Measurements from ENCODE around the gene TRANK1.

TRANK1 gene

GRCh38 chr3:36813305-36813704, 131.5 kb downstream of the TRANK1 start:
- Mint-ChIP-seq H3K27me3 (peaks cover 14% of the 10 kb centered on the region), H3K9me3 (no peaks in the 10 kb centered on the region), H3K27ac (ENCODE audit: low read depth) (no peak overlapping the region), H3K4me1 (no peaks in the 10 kb centered on the region), H3K4me3 (no peak overlapping the region), H3K36me3 (ENCODE audit: insufficient read depth) (peaks cover 2% of the 10 kb centered on the region)
- no peak for ATAC-seq (replicated peaks; ENCODE audit: extremely low read depth, poor library complexity, severe bottlenecking)
- DNase-seq (ENCODE audit: low spot score in 2 of 2) = no peak

GRCh38 chr3:36812240-36812639, 132.6 kb downstream of the TRANK1 start:
- Mint-ChIP-seq H3K27ac (ENCODE audit: low read depth) (no peak overlapping the region), H3K9me3 (no peaks in the 10 kb centered on the region), H3K36me3 (ENCODE audit: insufficient read depth) (no peaks in the 10 kb centered on the region), H3K27me3 (peaks cover 25% of the 10 kb centered on the region), H3K4me3 (no peak overlapping the region), H3K4me1 (no peaks in the 10 kb centered on the region)
- ATAC-seq (replicated peaks; ENCODE audit: extremely low read depth, poor library complexity, severe bottlenecking) (no peak), DNase-seq (ENCODE audit: low spot score in 2 of 2) (no peak)

GRCh38 chr3:36811768-36812167, 133.1 kb downstream of the TRANK1 start:
- Mint-ChIP-seq H3K4me3 (no peak overlapping the region), H3K4me1 (no peaks in the 10 kb centered on the region), H3K27me3 (peaks cover 30% of the 10 kb centered on the region), H3K9me3 (no peaks in the 10 kb centered on the region), H3K27ac (ENCODE audit: low read depth) (no peak overlapping the region), H3K36me3 (ENCODE audit: insufficient read depth) (no peaks in the 10 kb centered on the region)
- DNase-seq (ENCODE audit: low spot score in 2 of 2) (no peak), ATAC-seq (replicated peaks; ENCODE audit: extremely low read depth, poor library complexity, severe bottlenecking) (no peak)

- ATAC-seq (replicated peaks; ENCODE audit: extremely low read depth, poor library complexity, severe bottlenecking) (no peak), DNase-seq (ENCODE audit: low spot score in 2 of 2) (no peak)
- Mint-ChIP-seq H3K36me3 (ENCODE audit: insufficient read depth) (peaks cover 2% of the 10 kb centered on the region), H3K27me3 (peaks cover 72% of the 10 kb centered on the region), H3K9me3 (no peaks in the 10 kb centered on the region), H3K4me3 (no peak overlapping the region), H3K4me1 (no peaks in the 10 kb centered on the region), H3K27ac (ENCODE audit: low read depth) (no peak overlapping the region)
Measured at GRCh38 chr3:36804295-36805055, 140.4 kb downstream of the TRANK1 start.

GRCh38 chr3:36803091-36803791, 141.6 kb downstream of the TRANK1 start:
- H3K9me3 Mint-ChIP-seq = no peaks in the 10 kb centered on the region
- H3K36me3 Mint-ChIP-seq (ENCODE audit: insufficient read depth) = peaks cover 2% of the 10 kb centered on the region
- no peak for ATAC-seq (replicated peaks; ENCODE audit: extremely low read depth, poor library complexity, severe bottlenecking)
- no peaks in the 10 kb centered on the region for H3K4me1 Mint-ChIP-seq
- no peak for DNase-seq (ENCODE audit: low spot score in 2 of 2)
- H3K4me3 Mint-ChIP-seq = no peak overlapping the region
- H3K27me3 Mint-ChIP-seq = peaks cover 68% of the 10 kb centered on the region
- H3K27ac Mint-ChIP-seq (ENCODE audit: low read depth) = no peak overlapping the region

- Mint-ChIP-seq H3K4me1 (no peaks in the 10 kb centered on the region), H3K9me3 (no peaks in the 10 kb centered on the region), H3K36me3 (ENCODE audit: insufficient read depth) (peaks cover 2% of the 10 kb centered on the region), H3K27ac (ENCODE audit: low read depth) (no peak overlapping the region), H3K4me3 (no peak overlapping the region), H3K27me3 (peaks cover 42% of the 10 kb centered on the region)
- DNase-seq (ENCODE audit: low spot score in 2 of 2) (no peak), ATAC-seq (replicated peaks; ENCODE audit: extremely low read depth, poor library complexity, severe bottlenecking) (no peak)
Measured at GRCh38 chr3:36800533-36801116, 144.2 kb downstream of the TRANK1 start.

GRCh38 chr3:36796881-36797280, 148.0 kb downstream of the TRANK1 start:
- Mint-ChIP-seq H3K4me1 (no peaks in the 10 kb centered on the region), H3K27me3 (peaks cover 23% of the 10 kb centered on the region), H3K27ac (ENCODE audit: low read depth) (no peak overlapping the region), H3K4me3 (no peak overlapping the region), H3K9me3 (no peaks in the 10 kb centered on the region), H3K36me3 (ENCODE audit: insufficient read depth) (no peaks in the 10 kb centered on the region)
- ATAC-seq (replicated peaks; ENCODE audit: extremely low read depth, poor library complexity, severe bottlenecking) (no peak), DNase-seq (ENCODE audit: low spot score in 2 of 2) (no peak)

GRCh38 chr3:36796161-36796560, 148.7 kb downstream of the TRANK1 start:
- Mint-ChIP-seq H3K4me1 (no peaks in the 10 kb centered on the region), H3K4me3 (no peak overlapping the region), H3K9me3 (no peaks in the 10 kb centered on the region), H3K27ac (ENCODE audit: low read depth) (no peak overlapping the region), H3K36me3 (ENCODE audit: insufficient read depth) (no peaks in the 10 kb centered on the region), H3K27me3 (peaks cover 18% of the 10 kb centered on the region)
- no peak for ATAC-seq (replicated peaks; ENCODE audit: extremely low read depth, poor library complexity, severe bottlenecking)
- no peak for DNase-seq (ENCODE audit: low spot score in 2 of 2)

- H3K36me3 Mint-ChIP-seq (ENCODE audit: insufficient read depth) = no peaks in the 10 kb centered on the region
- DNase-seq (ENCODE audit: low spot score in 2 of 2) (no peak), ATAC-seq (replicated peaks; ENCODE audit: extremely low read depth, poor library complexity, severe bottlenecking) (no peak)
- no peaks in the 10 kb centered on the region for H3K4me1 Mint-ChIP-seq
- H3K4me3 Mint-ChIP-seq = no peak overlapping the region
- peaks cover 18% of the 10 kb centered on the region for H3K27me3 Mint-ChIP-seq
- H3K27ac Mint-ChIP-seq (ENCODE audit: low read depth) = no peak overlapping the region
- H3K9me3 Mint-ChIP-seq = no peaks in the 10 kb centered on the region
Measured at GRCh38 chr3:36795622-36796021, 149.2 kb downstream of the TRANK1 start.

- ATAC-seq (replicated peaks; ENCODE audit: extremely low read depth, poor library complexity, severe bottlenecking) = no peak
- DNase-seq (ENCODE audit: low spot score in 2 of 2) = no peak
- Mint-ChIP-seq H3K27ac (ENCODE audit: low read depth) (no peak overlapping the region), H3K36me3 (ENCODE audit: insufficient read depth) (no peaks in the 10 kb centered on the region), H3K9me3 (no peaks in the 10 kb centered on the region), H3K4me3 (no peak overlapping the region), H3K4me1 (peaks cover 5% of the 10 kb centered on the region), H3K27me3 (peaks cover 12% of the 10 kb centered on the region)
Measured at GRCh38 chr3:36792342-36792741, 152.5 kb downstream of the TRANK1 start.

- Mint-ChIP-seq H3K9me3 (no peaks in the 10 kb centered on the region), H3K4me1 (peaks cover 5% of the 10 kb centered on the region), H3K27ac (ENCODE audit: low read depth) (no peak overlapping the region), H3K36me3 (ENCODE audit: insufficient read depth) (no peaks in the 10 kb centered on the region), H3K4me3 (no peak overlapping the region), H3K27me3 (peaks cover 12% of the 10 kb centered on the region)
- ATAC-seq (replicated peaks; ENCODE audit: extremely low read depth, poor library complexity, severe bottlenecking) (no peak), DNase-seq (ENCODE audit: low spot score in 2 of 2) (no peak)
Measured at GRCh38 chr3:36790765-36791164, 154.1 kb downstream of the TRANK1 start.

GRCh38 chr3:36786921-36787890, 157.6 kb downstream of the TRANK1 start:
- H3K36me3 Mint-ChIP-seq (ENCODE audit: insufficient read depth) = no peaks in the 10 kb centered on the region
- H3K4me1 Mint-ChIP-seq = peaks cover 5% of the 10 kb centered on the region
- H3K27ac Mint-ChIP-seq (ENCODE audit: low read depth) = no peak overlapping the region
- no peak overlapping the region for H3K4me3 Mint-ChIP-seq
- DNase-seq (ENCODE audit: low spot score in 2 of 2) (no peak), ATAC-seq (replicated peaks; ENCODE audit: extremely low read depth, poor library complexity, severe bottlenecking) (peak; percentile 14)
- no peaks in the 10 kb centered on the region for H3K9me3 Mint-ChIP-seq
- H3K27me3 Mint-ChIP-seq = peaks cover 14% of the 10 kb centered on the region
